PC-9 (cell line): ENCODE results near the gene PLS3. TPM values are rescaled to one million over a fixed set of nuclear protein-coding genes. Genes with fewer than 3 reads are reported as not detected.

Experiments used
- BruUV-seq: library from RNA; stranded (reverse); fragments of 400-500 nt; replicated peaks from 2 replicates; lab custom pipeline; 2021; lab: Mats Ljungman, UMichigan
- CTCF ChIA-PET: fragments of 300-600 bp; sonication (Branson Sonifier 250); formaldehyde crosslinking; loops from one replicate; lab custom pipeline; 2022; ENCODE audit warnings: antibody characterized with exemption; lab: Charles Lee
- POLR2A ChIA-PET: fragments of 300-600 bp; sonication (Branson Sonifier 250); formaldehyde crosslinking; loops from one replicate; lab custom pipeline; 2022; ENCODE audit warnings: antibody characterized with exemption; ENCODE audit not compliant: unreplicated experiment; lab: Charles Lee
- DNase-seq, 2 experiments: peaks; one replicate each; pipeline versions ENCODE4 v3.0.0 to v3.0.0-alpha.2; 2015 to 2022; ENCODE audit warnings: mixed read lengths in 1 of 2
- H2AFZ ChIP-seq: fragments of 200-600 bp; sonication (generic); 2 replicates; pipeline ENCODE4 v1.8.1; 2017; ENCODE audit warnings: antibody characterized with exemption
- H3F3A ChIP-seq: fragments of 200-600 bp; sonication (generic); 2 replicates; pipeline ENCODE4 v1.8.1; 2017; ENCODE audit warnings: antibody characterized with exemption, mild to moderate bottlenecking, low read depth; ENCODE audit not compliant: insufficient read depth
- H3K27ac ChIP-seq: fragments of 200-600 bp; sonication (generic); 2 replicates; pipeline ENCODE4 v1.6.1; 2016; ENCODE audit warnings: mixed run types
- H3K27me3 ChIP-seq: fragments of 200-600 bp; sonication (generic); 2 replicates; pipeline ENCODE4 v1.6.1; 2016; ENCODE audit warnings: low read depth, mixed run types; ENCODE audit not compliant: insufficient read depth
- H3K36me3 ChIP-seq: fragments of 200-600 bp; sonication (generic); 2 replicates; pipeline ENCODE4 v1.6.1; 2016; ENCODE audit warnings: low read depth, mixed run types
- H3K4me1 ChIP-seq: fragments of 200-600 bp; sonication (generic); replicated peaks from 2 replicates; pipeline ENCODE4 v1.6.1; 2016; ENCODE audit warnings: mixed run types; ENCODE audit not compliant: insufficient read depth
- H3K4me2 ChIP-seq: fragments of 200-600 bp; sonication (generic); 2 replicates; pipeline ENCODE4 v1.6.1; 2017; ENCODE audit warnings: mixed run types
- H3K4me3 ChIP-seq: fragments of 200-600 bp; sonication (generic); 2 replicates; pipeline ENCODE4 v1.6.1; 2016; ENCODE audit warnings: mixed run types
- H3K79me2 ChIP-seq: fragments of 200-600 bp; sonication (generic); 2 replicates; pipeline ENCODE4 v1.6.1; 2017; ENCODE audit warnings: low read depth, mixed run types
- H3K9me2 ChIP-seq: fragments of 200-600 bp; sonication (generic); 2 replicates; pipeline ENCODE4 v1.8.1; 2017; ENCODE audit warnings: mild to moderate bottlenecking; ENCODE audit not compliant: insufficient read depth
- H3K9me3 ChIP-seq: fragments of 200-600 bp; sonication (generic); 2 replicates; pipeline ENCODE4 v1.8.1; 2016; ENCODE audit warnings: low read depth; ENCODE audit not compliant: insufficient read depth
- H4K20me1 ChIP-seq: fragments of 200-600 bp; sonication (generic); 2 replicates; pipeline ENCODE4 v1.8.1; 2017; ENCODE audit not compliant: insufficient read depth
- CTCF ChIP-seq: fragments of 200-600 bp; sonication (generic); conservative IDR thresholded peaks from 2 replicates; pipeline ENCODE4 v1.6.1; 2017; ENCODE audit warnings: mixed run types, antibody characterized with exemption, mild to moderate bottlenecking, moderate library complexity
- EZH2 ChIP-seq: fragments of 200-600 bp; sonication (generic); IDR thresholded peaks from 2 replicates; pipeline ENCODE4 v1.8.0; 2017; ENCODE audit warnings: antibody characterized with exemption, low read depth
- intact Hi-C: fragments of 100-400 bp; cut with micrococcal nuclease; formaldehyde crosslinking; loops from one replicate; pipeline ENCODE4 v1.10.0; 2022; ENCODE audit not compliant: unreplicated experiment
- total RNA-seq: library from RNA; stranded (reverse); gene quantifications from 2 replicates; pipeline ENCODE4 v1.2.3, GENCODE V29; 2021

Gene PLS3
- total RNA-seq, 1 experiment from 2014 or later = 257 TPM

- Histone ChIP-seq H3K27ac (no peak overlapping the region), H3K9me3 (no peaks in the 10 kb centered on the region), H3K79me2 (no peaks in the 10 kb centered on the region), H3K9me2 (no peaks in the 10 kb centered on the region), H2AFZ (no peak overlapping the region), H3K4me2 (no peak overlapping the region), H3K27me3 (no peaks in the 10 kb centered on the region), H4K20me1 (no peaks in the 10 kb centered on the region), H3K36me3 (no peaks in the 10 kb centered on the region), H3K4me1 (no peaks in the 10 kb centered on the region), H3F3A (no peaks in the 10 kb centered on the region), H3K4me3 (no peak overlapping the region)
- intact Hi-C loops = no loop called here
- BruUV-seq = no TSS peak
- ChIA-PET CTCF (no interaction called here), POLR2A (interaction anchor here (0.5 kb wide), 1 partner anchor 319 kb away, joined by 3 read pairs; no protein-coding TSS in a partner anchor)
- TF ChIP-seq CTCF (no peak), EZH2 (no peak)
- DNase-seq = no peak
Measured at GRCh38 chrX:115549008-115549407, 12.0 kb upstream of the PLS3 start.

DNA sequence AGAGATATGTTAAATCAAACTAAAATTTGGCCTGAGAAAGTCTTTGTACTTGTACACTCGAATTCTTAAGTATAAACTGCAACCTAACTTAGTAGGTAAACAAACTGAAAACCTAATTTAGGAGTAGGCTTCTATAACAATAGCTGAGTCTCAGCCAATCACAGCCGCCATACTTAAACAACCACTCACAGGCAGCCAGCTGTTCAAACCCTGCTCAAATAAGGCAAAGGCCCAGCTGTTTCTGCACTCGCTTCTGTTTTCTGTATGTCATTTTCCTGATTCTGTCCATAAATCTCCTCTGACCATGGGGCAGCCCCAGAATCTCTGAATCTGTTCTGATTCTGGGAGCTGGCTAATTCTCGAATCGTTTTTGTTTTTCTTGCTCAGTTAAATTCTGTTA is 7.8 kb upstream of the PLS3 start:
- POLR2A ChIA-PET = no interaction called here
- Histone ChIP-seq H4K20me1 (no peaks in the 10 kb centered on the region), H3K9me3 (no peaks in the 10 kb centered on the region), H2AFZ (no peak overlapping the region), H3K9me2 (no peaks in the 10 kb centered on the region), H3K4me2 (no peak overlapping the region), H3F3A (no peaks in the 10 kb centered on the region), H3K4me1 (0 out of 2 replicates have a peak, but pooled peaks cover 1% of the 10 kb centered on the region), H3K79me2 (no peaks in the 10 kb centered on the region), H3K27me3 (no peaks in the 10 kb centered on the region), H3K36me3 (no peaks in the 10 kb centered on the region), H3K27ac (no peak overlapping the region), H3K4me3 (no peak overlapping the region)
- DNase-seq = no peak
- intact Hi-C loops = no loop called here
- CTCF ChIA-PET = no interaction called here
- BruUV-seq = no TSS peak
- TF ChIP-seq EZH2 = no peak
- TF ChIP-seq CTCF = no peak

DNA sequence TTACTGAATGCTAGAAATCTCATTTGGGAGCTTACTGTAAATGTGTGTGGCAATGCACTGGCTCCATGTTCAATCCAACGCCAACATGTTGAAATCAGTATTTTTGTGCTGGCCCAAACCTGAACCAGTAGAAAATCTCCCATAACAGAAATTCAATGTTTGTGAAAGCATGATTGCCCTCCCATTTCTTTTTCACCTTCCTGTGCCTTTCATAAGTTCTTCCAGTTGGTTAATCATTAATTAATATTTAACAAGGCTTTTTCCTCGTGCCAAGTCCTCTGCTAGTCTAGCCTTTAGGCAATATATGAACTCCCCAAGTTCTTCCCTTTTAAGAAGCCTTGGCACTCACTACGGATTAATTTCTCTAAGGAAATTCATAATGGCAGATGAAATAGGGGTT is 1.3 kb upstream of the PLS3 start:
- peak overlapping the region; percentile 85 for H3K4me2 ChIP-seq
- H3K36me3 ChIP-seq = no peaks in the 10 kb centered on the region
- H3K9me3 ChIP-seq = no peaks in the 10 kb centered on the region
- ChIA-PET CTCF (no interaction called here), POLR2A (interaction anchor here (0.5 to 0.7 kb wide), 2 partner anchors 169 to 401 kb away, joined by 4 to 5 read pairs; no protein-coding TSS in a partner anchor)
- TF ChIP-seq EZH2 (no peak), CTCF (no peak)
- peaks cover 31% of the 10 kb centered on the region for H3K79me2 ChIP-seq
- peak overlapping the region; percentile 85; the same call in 1 of the 2 replicates for H3K4me3 ChIP-seq
- intact Hi-C loops = loop anchor here (1.0 to 2.0 kb wide), 7 partner anchors 47 to 333 kb away; no protein-coding TSS in a partner anchor
- H2AFZ ChIP-seq = peak overlapping the region; percentile 19; the same call in 1 of the 2 replicates
- peaks cover 40% of the 10 kb centered on the region for H3F3A ChIP-seq
- no peaks in the 10 kb centered on the region for H4K20me1 ChIP-seq
- H3K27me3 ChIP-seq = no peaks in the 10 kb centered on the region
- no TSS peak for BruUV-seq
- H3K4me1 ChIP-seq = peaks cover 40% of the 10 kb centered on the region
- H3K27ac ChIP-seq = peak overlapping the region; percentile 96
- no peaks in the 10 kb centered on the region for H3K9me2 ChIP-seq
- no peak for DNase-seq
